ENCODE results near the gene LRP1.

Gene LRP1

GRCh38 chr12:57141249-57141648, 13.0 kb downstream of the LRP1 start:
- Histone ChIP-seq H3K4me3 (ENCODE audit: insufficient read length, low read depth) (no peak overlapping the region), H3K4me1 (ENCODE audit: insufficient read depth, insufficient read length) (peaks cover 10% of the 10 kb centered on the region), H3K27me3 (ENCODE audit: insufficient read depth, insufficient read length) (no peaks in the 10 kb centered on the region), H3K9ac (ENCODE audit: insufficient read length, low read depth) (peak overlapping the region; percentile 42), H3K9me3 (ENCODE audit: insufficient read depth, low read length) (no peaks in the 10 kb centered on the region), H3K36me3 (ENCODE audit: insufficient read depth, insufficient read length, low read length) (peaks cover 89% of the 10 kb centered on the region)
- DNase-seq (ENCODE audit: low read depth, low spot score), result no peak
- TF ChIP-seq YY1 (IDR thresholded peaks at IDR 0.05; ENCODE audit: insufficient read depth, insufficient read length) (no peak), ZNF274 (IDR thresholded peaks at IDR 0.05; ENCODE audit: low read depth, low read length) (no peak), SUZ12 (IDR thresholded peaks at IDR 0.05; ENCODE audit: extremely low read depth, insufficient read depth, insufficient read length) (no peak)

- Histone ChIP-seq H3K4me1 (ENCODE audit: insufficient read depth, insufficient read length) (peaks cover 17% of the 10 kb centered on the region), H3K9me3 (ENCODE audit: insufficient read depth, low read length) (no peaks in the 10 kb centered on the region), H3K27me3 (ENCODE audit: insufficient read depth, insufficient read length) (no peaks in the 10 kb centered on the region), H3K9ac (ENCODE audit: insufficient read length, low read depth) (peak overlapping the region; percentile 21), H3K4me3 (ENCODE audit: insufficient read length, low read depth) (no peak overlapping the region), H3K36me3 (ENCODE audit: insufficient read depth, insufficient read length, low read length) (peaks cover 93% of the 10 kb centered on the region)
- TF ChIP-seq YY1 (IDR thresholded peaks at IDR 0.05; ENCODE audit: insufficient read depth, insufficient read length) (no peak), SUZ12 (IDR thresholded peaks at IDR 0.05; ENCODE audit: extremely low read depth, insufficient read depth, insufficient read length) (no peak), ZNF274 (IDR thresholded peaks at IDR 0.05; ENCODE audit: low read depth, low read length) (no peak)
- no peak for DNase-seq (ENCODE audit: low read depth, low spot score)
These were observed 13.8 kb downstream of the LRP1 start for GRCh38 chr12:57142121-57142520.

GRCh38 chr12:57142727-57143126, 14.4 kb downstream of the LRP1 start:
- H3K4me3 ChIP-seq (ENCODE audit: insufficient read length, low read depth), result no peak overlapping the region
- no peaks in the 10 kb centered on the region for H3K27me3 ChIP-seq (ENCODE audit: insufficient read depth, insufficient read length)
- TF ChIP-seq ZNF274 (IDR thresholded peaks at IDR 0.05; ENCODE audit: low read depth, low read length), result no peak
- TF ChIP-seq YY1 (IDR thresholded peaks at IDR 0.05; ENCODE audit: insufficient read depth, insufficient read length), result no peak
- no peak for TF ChIP-seq SUZ12 (IDR thresholded peaks at IDR 0.05; ENCODE audit: extremely low read depth, insufficient read depth, insufficient read length)
- peaks cover 95% of the 10 kb centered on the region for H3K36me3 ChIP-seq (ENCODE audit: insufficient read depth, insufficient read length, low read length)
- H3K9me3 ChIP-seq (ENCODE audit: insufficient read depth, low read length), result no peaks in the 10 kb centered on the region
- peaks cover 22% of the 10 kb centered on the region for H3K4me1 ChIP-seq (ENCODE audit: insufficient read depth, insufficient read length)
- DNase-seq (ENCODE audit: low read depth, low spot score), result no peak
- H3K9ac ChIP-seq (ENCODE audit: insufficient read length, low read depth), result no peak overlapping the region

GRCh38 chr12:57143454-57143853, 15.2 kb downstream of the LRP1 start:
- no peak for TF ChIP-seq YY1 (IDR thresholded peaks at IDR 0.05; ENCODE audit: insufficient read depth, insufficient read length)
- no peak for TF ChIP-seq ZNF274 (IDR thresholded peaks at IDR 0.05; ENCODE audit: low read depth, low read length)
- no peak for TF ChIP-seq SUZ12 (IDR thresholded peaks at IDR 0.05; ENCODE audit: extremely low read depth, insufficient read depth, insufficient read length)
- H3K36me3 ChIP-seq (ENCODE audit: insufficient read depth, insufficient read length, low read length), result peaks cover 96% of the 10 kb centered on the region
- DNase-seq (ENCODE audit: low read depth, low spot score), result no peak
- H3K27me3 ChIP-seq (ENCODE audit: insufficient read depth, insufficient read length), result no peaks in the 10 kb centered on the region
- no peaks in the 10 kb centered on the region for H3K9me3 ChIP-seq (ENCODE audit: insufficient read depth, low read length)
- H3K9ac ChIP-seq (ENCODE audit: insufficient read length, low read depth), result peak overlapping the region; percentile 3
- H3K4me1 ChIP-seq (ENCODE audit: insufficient read depth, insufficient read length), result peaks cover 24% of the 10 kb centered on the region
- no peak overlapping the region for H3K4me3 ChIP-seq (ENCODE audit: insufficient read length, low read depth)

GRCh38 chr12:57145460-57146059, 17.3 kb downstream of the LRP1 start:
- no peak overlapping the region for H3K9ac ChIP-seq (ENCODE audit: insufficient read length, low read depth)
- H3K36me3 ChIP-seq (ENCODE audit: insufficient read depth, insufficient read length, low read length), result peaks cover 92% of the 10 kb centered on the region
- no peaks in the 10 kb centered on the region for H3K9me3 ChIP-seq (ENCODE audit: insufficient read depth, low read length)
- H3K4me1 ChIP-seq (ENCODE audit: insufficient read depth, insufficient read length), result peaks cover 26% of the 10 kb centered on the region
- H3K27me3 ChIP-seq (ENCODE audit: insufficient read depth, insufficient read length), result no peaks in the 10 kb centered on the region
- H3K4me3 ChIP-seq (ENCODE audit: insufficient read length, low read depth), result no peak overlapping the region
- no peak for DNase-seq (ENCODE audit: low read depth, low spot score)
- TF ChIP-seq ZNF274 (IDR thresholded peaks at IDR 0.05; ENCODE audit: low read depth, low read length) (no peak), YY1 (IDR thresholded peaks at IDR 0.05; ENCODE audit: insufficient read depth, insufficient read length) (no peak), SUZ12 (IDR thresholded peaks at IDR 0.05; ENCODE audit: extremely low read depth, insufficient read depth, insufficient read length) (no peak)

- no peak for DNase-seq (ENCODE audit: low read depth, low spot score)
- Histone ChIP-seq H3K4me3 (ENCODE audit: insufficient read length, low read depth) (no peak overlapping the region), H3K9ac (ENCODE audit: insufficient read length, low read depth) (no peak overlapping the region), H3K9me3 (ENCODE audit: insufficient read depth, low read length) (no peaks in the 10 kb centered on the region), H3K4me1 (ENCODE audit: insufficient read depth, insufficient read length) (peaks cover 26% of the 10 kb centered on the region), H3K27me3 (ENCODE audit: insufficient read depth, insufficient read length) (no peaks in the 10 kb centered on the region), H3K36me3 (ENCODE audit: insufficient read depth, insufficient read length, low read length) (peaks cover 92% of the 10 kb centered on the region)
- TF ChIP-seq ZNF274 (IDR thresholded peaks at IDR 0.05; ENCODE audit: low read depth, low read length) (no peak), SUZ12 (IDR thresholded peaks at IDR 0.05; ENCODE audit: extremely low read depth, insufficient read depth, insufficient read length) (no peak), YY1 (IDR thresholded peaks at IDR 0.05; ENCODE audit: insufficient read depth, insufficient read length) (no peak)
These were observed 17.8 kb downstream of the LRP1 start for GRCh38 chr12:57146092-57146491.

GRCh38 chr12:57146961-57147944, 19.0 kb downstream of the LRP1 start, which contains the start of gene LRP1-AS:
LRP1-AS (minus strand) TSS chr12:57147619.
- Histone ChIP-seq H3K9me3 (ENCODE audit: insufficient read depth, low read length) (no peaks in the 10 kb centered on the region), H3K4me1 (ENCODE audit: insufficient read depth, insufficient read length) (peaks cover 33% of the 10 kb centered on the region), H3K4me3 (ENCODE audit: insufficient read length, low read depth) (no peak within 1 kb of the TSS), H3K27me3 (ENCODE audit: insufficient read depth, insufficient read length) (no peaks in the 10 kb centered on the region), H3K36me3 (ENCODE audit: insufficient read depth, insufficient read length, low read length) (peaks cover 92% of the 10 kb centered on the region), H3K9ac (ENCODE audit: insufficient read length, low read depth) (no peak within 1 kb of the TSS)
- TF ChIP-seq ZNF274 (IDR thresholded peaks at IDR 0.05; ENCODE audit: low read depth, low read length) (no peak), YY1 (IDR thresholded peaks at IDR 0.05; ENCODE audit: insufficient read depth, insufficient read length) (no peak)
- no peak for DNase-seq (ENCODE audit: low read depth, low spot score)

All from NT2/D1 (cell line).